MG63 (cell line): ENCODE data around the gene SORBS1. TPM values are rescaled to one million over a fixed set of nuclear protein-coding genes. Genes with fewer than 3 reads are reported as not detected.

Source experiments
- DNase-seq: peaks from one replicate; pipeline ENCODE4 v3.0.0-alpha.2; 2020
- H3K27me3 ChIP-seq: fragments of 250-450 bp; sonication (Bioruptor Pico); 2 replicates; pipeline ENCODE4 v1.5.1; 2020; ENCODE audit warnings: mild to moderate bottlenecking, moderate library complexity
- H3K36me3 ChIP-seq: fragments of 250-450 bp; sonication (Bioruptor Pico); 2 replicates; pipeline ENCODE4 v1.5.1; 2020; ENCODE audit warnings: mild to moderate bottlenecking, moderate library complexity
- H3K4me3 ChIP-seq: fragments of 250-450 bp; sonication (Bioruptor Pico); 2 replicates; pipeline ENCODE4 v1.5.1; 2020; ENCODE audit warnings: mild to moderate bottlenecking, moderate library complexity
- H3K9me3 ChIP-seq: fragments of 250-450 bp; sonication (Bioruptor Pico); 2 replicates; pipeline ENCODE4 v1.5.1; 2020; ENCODE audit warnings: mild to moderate bottlenecking, moderate library complexity
- total RNA-seq: library from RNA; depleted of rRNA; stranded (reverse); fragments of >200 nt; shearing (Covaris generic); gene quantifications from 2 replicates; pipeline ENCODE4 v1.2.3, GENCODE V29; 2014; ENCODE audit warnings: low replicate concordance

Gene SORBS1
- total RNA-seq, 1 experiment from 2014 or later: 0.03 TPM

DNA sequence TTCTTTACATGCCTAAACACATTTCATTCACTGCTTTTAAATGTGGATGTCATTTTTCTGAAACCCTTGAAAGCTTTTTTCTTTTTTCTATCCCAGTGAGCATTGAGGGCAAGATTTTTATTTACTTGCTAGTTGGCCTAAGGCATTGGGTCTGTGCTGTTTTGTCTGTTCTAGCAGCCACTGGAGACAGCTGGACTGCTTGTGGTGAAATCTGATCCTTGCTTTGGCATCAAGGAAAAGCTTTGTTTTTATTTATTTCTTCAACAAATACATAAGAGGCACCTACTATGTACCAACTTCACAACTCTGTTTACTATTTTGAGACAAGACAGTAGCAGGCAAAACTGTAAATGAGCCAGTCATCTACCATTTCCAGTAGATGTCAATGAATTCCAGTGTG lies 241.9 kb downstream of the SORBS1 start:
- Histone ChIP-seq H3K36me3 (no peaks in the 10 kb centered on the region), H3K9me3 (no peaks in the 10 kb centered on the region), H3K27me3 (no peaks in the 10 kb centered on the region), H3K4me3 (no peak overlapping the region)
- no peak for DNase-seq

DNA sequence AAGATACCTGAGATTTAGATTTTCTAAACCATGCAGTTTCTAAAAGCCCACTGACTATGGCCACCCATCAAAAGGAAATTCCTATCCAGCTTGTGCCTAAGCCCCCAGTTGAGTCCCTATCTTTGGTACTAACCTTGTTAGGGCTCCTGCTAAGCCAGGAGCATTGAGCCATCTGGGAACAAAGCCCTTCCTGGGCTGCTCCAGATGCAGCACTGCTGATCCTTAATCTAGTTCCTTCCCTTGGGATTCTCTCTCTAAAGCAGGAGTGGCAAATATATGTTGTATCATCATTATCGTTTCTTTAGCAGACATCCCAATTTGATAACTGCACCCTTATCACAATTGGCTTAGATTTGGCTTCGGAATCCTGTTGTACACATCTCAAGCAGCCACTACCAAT lies 245.7 kb downstream of the SORBS1 start:
- H3K9me3 ChIP-seq: no peaks in the 10 kb centered on the region
- no peak for DNase-seq
- H3K36me3 ChIP-seq: no peaks in the 10 kb centered on the region
- no peaks in the 10 kb centered on the region for H3K27me3 ChIP-seq
- H3K4me3 ChIP-seq: no peak overlapping the region

DNA sequence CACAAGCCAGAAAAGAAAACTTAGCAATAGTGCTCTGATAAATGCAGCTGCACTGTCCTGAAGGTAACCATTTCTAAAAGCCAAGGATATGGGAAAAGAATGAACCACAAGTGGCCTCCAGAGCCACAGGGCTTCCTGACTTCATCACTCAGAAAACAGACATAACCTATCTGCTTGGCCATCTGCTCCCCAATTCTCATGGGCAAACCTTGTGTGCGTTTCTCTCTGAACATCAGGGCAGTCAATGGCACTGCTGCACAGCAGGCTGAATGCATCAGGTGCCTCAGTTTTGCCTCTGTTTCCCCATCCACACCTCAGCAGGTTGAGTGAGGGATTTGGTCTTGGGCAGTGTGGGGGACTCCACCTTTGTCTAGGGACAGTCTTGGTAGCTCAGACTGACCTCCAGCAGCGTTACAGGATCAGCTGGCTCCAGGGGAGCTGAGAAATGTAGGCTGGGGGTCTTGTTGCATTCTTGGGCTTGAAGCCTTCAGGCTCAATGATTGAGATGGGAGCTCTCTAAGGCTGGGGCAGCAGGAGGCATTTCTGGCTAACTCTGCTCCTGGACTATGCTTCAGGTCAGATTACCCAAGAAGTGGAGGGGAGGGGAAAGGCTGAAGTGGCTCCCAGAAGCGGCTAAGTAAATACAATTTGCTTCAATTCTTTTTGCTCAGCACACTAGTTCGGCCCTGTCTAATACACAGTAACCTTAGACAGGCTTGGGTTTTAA lies 246.8 kb downstream of the SORBS1 start:
- no peaks in the 10 kb centered on the region for H3K27me3 ChIP-seq
- H3K9me3 ChIP-seq: no peaks in the 10 kb centered on the region
- no peak overlapping the region for H3K4me3 ChIP-seq
- H3K36me3 ChIP-seq: no peaks in the 10 kb centered on the region
- DNase-seq: no peak

DNA sequence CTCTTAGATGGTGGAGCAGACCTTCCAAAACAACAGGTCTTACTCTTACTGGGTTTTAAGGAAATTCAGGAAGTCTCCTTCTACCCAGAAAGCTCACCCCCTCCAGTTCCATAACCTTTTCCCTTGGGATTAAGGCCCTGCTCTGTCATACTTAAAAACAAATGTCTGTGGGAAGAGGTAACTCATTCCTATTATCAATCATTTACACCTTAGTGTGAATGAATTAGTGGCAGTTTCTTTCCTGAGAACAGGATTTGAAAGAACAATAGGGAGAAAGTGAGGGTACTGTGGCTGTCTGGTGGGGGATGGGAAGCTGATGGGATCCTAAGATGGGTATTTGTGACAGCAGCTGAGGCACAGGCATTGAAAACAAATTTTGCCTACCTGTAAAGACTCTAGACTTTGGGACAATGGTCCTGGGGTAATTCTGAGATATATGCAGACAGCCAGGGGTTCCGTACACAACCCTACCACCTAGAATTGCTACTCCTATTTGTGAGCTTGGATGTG lies 248.1 kb downstream of the SORBS1 start:
- no peaks in the 10 kb centered on the region for H3K36me3 ChIP-seq
- no peaks in the 10 kb centered on the region for H3K27me3 ChIP-seq
- no peak for DNase-seq
- H3K9me3 ChIP-seq: no peaks in the 10 kb centered on the region
- no peak overlapping the region for H3K4me3 ChIP-seq

DNA sequence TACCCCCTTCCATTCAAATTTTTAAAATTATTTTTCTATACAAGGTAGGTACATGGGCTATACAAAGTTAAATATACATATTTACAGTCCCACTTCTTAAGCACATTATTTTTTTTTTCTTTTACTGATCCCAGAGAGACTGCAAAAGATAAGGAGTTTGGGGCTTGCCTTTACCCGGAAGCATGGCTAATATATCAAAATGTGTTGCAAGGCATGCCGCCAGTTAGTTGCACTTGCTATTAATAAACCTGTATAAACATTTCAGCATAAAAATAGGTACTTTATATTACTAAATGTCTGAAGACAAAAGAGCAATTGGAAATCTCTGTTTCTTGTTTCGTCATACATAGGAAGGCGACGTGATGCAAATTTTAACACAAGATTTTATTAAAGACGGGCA lies 248.9 kb downstream of the SORBS1 start:
- H3K36me3 ChIP-seq: no peaks in the 10 kb centered on the region
- no peaks in the 10 kb centered on the region for H3K27me3 ChIP-seq
- no peak for DNase-seq
- H3K9me3 ChIP-seq: no peaks in the 10 kb centered on the region
- H3K4me3 ChIP-seq: no peak overlapping the region

DNA sequence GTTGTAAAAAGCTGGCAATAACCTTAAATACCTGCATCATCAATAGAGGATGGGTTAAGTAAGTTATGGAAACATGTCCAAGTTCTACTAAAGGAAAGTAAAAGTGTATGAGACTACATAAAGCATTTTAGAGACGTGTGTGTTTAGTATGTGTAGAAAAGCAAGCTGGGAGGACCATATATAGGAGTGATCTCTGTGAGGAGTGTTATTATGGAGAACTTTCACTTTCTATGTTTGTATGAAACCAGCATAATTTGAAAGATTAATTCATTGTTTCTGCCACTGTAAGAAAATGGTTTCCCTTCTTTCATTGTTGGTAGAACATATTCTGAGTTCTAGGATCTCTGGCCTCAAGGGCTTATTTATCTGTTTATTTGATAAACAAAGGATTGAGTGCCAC lies 251.2 kb downstream of the SORBS1 start:
- H3K9me3 ChIP-seq: no peaks in the 10 kb centered on the region
- H3K27me3 ChIP-seq: no peaks in the 10 kb centered on the region
- no peak for DNase-seq
- no peak overlapping the region for H3K4me3 ChIP-seq
- no peaks in the 10 kb centered on the region for H3K36me3 ChIP-seq

DNA sequence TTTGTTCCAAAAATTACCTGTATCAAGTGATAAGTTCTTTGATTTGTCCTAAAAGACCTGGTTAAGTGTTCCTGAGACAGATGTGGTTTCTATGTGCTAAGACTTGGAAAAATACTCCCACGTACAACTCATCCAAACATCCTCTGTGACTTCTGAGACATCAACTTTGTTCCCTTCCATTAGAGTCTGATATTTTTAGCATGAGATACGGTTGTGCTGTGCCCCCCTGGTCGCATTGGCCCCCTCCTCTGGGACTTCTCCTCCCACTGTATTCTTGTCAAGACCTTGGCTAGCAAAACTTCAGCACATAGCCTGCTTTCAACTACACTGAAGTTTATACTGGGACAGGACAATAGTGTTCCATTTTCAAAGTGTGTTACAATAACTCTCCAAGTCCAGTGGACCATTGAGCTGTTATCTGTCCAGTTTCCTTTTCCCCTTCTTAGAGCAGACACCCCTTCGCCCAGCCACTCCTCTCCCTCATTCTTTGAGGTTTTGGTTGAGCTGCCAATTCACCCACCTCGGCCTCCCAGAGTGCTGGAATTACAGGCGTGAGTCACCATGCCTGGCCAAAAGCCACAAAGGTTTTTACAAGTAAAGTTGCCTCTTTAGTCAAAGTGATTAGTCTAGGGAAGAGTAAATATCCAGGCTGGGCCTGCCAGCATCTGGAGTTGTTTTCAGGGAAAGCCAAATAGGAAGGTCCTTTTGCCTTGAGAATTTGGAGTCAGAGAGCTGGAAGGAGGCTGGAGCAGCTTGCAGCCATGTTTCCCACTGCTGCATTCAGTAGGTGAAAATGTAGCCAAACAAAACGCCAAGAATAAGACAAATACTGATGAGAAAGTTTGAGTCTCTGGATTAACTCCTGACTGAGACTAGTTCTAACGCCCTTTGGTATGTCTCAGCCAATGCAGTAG lies 252.5 kb downstream of the SORBS1 start:
- H3K9me3 ChIP-seq: no peaks in the 10 kb centered on the region
- peak; percentile 96 for DNase-seq
- H3K4me3 ChIP-seq: no peak overlapping the region
- H3K36me3 ChIP-seq: no peaks in the 10 kb centered on the region
- no peaks in the 10 kb centered on the region for H3K27me3 ChIP-seq

DNA sequence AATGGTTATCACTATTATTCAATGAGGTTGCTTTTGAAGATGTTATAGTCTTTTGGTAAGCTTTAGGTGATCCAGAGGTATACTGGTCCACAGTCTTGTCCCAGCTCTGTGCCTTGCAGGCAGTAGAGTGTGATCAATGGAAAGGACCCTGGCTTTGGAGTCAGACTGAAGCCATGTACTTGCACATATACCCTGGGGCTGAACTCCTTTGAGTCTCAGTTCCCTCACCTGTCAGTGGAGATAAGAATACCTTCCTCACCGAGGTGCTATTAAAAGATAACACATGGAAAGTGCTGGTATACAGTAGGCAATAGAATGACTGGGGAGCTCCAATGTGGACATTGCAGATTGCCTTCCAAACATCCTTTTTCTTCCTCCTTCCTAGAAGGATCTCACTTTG lies 254.3 kb downstream of the SORBS1 start:
- no peak overlapping the region for H3K4me3 ChIP-seq
- no peaks in the 10 kb centered on the region for H3K9me3 ChIP-seq
- no peaks in the 10 kb centered on the region for H3K36me3 ChIP-seq
- no peaks in the 10 kb centered on the region for H3K27me3 ChIP-seq
- DNase-seq: no peak

DNA sequence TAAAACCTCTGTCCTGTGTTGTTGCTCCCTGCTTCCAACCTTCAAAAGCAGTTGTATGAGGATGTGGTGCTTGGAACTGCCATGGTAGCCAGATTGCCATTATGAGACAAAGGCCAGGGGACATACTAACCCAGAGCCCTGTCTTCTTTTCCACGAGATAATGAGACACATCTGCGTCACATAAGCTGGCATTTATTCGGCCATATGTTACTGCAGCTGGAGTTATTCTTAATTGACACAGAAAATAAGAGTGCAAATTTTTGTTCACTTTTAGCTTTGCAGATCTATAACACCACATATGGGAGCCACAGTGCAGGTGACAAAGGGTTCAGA lies 254.9 kb downstream of the SORBS1 start:
- no peak overlapping the region for H3K4me3 ChIP-seq

DNA sequence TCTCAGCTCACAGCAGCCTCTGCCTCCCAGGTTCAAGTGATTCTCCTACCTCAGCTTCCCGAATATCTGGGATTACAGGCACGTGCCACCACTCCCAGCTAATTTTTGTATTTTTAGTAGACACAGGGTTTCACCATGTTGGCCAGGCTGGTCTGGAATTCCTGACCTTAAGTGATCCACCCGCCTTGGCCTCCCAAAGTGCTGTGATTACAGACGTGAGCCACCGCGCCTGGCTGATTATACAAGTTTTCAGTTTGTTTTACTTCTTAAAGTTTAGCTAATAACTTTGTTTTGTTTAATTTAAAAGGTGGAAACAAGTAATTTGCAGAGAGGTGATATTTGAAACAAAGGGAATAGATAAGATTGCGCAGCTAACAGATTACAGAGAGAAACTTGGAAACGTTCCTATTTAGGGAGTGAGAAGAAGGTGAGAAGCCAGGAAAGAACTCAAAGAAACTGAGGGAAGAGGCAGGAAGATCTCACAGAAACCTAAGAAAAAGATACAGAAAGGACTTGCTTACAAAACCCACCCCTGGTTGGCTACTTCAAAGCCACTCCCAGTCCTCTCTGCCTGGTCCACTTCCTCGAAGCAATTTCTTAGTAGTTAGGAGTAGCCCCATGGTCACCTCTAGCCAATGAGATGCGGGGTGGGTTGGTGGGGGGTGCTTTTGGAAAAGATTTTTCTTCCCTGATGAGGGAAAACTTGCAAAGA lies 255.4 kb downstream of the SORBS1 start:
- Histone ChIP-seq H3K27me3 (no peaks in the 10 kb centered on the region), H3K36me3 (no peaks in the 10 kb centered on the region), H3K9me3 (no peaks in the 10 kb centered on the region), H3K4me3 (no peak overlapping the region)
- no peak for DNase-seq

More for the DNA sequence above, 254.9 kb downstream of the SORBS1 start:
- Histone ChIP-seq H3K36me3 (no peaks in the 10 kb centered on the region), H3K9me3 (no peaks in the 10 kb centered on the region), H3K27me3 (no peaks in the 10 kb centered on the region)
- DNase-seq: no peak

DNA sequence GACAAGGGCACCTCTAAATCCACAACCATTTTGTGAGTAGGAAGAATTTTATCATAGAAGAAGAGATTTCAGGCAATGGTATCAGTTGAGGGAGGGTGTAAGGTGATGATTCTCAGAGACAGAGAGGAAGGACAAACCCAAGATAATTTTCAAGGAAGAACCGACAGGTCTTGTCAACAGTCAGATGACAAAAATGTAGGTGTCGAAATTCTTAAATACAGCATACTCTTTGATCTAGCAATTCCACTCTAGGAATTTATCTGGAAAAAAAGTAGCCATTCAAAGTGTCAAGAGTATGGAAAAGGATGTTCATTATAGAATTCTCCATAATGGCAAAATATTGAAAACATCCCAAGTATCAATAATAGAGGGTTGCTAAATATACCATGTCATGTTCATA lies 256.2 kb downstream of the SORBS1 start:
- H3K36me3 ChIP-seq: no peaks in the 10 kb centered on the region
- DNase-seq: no peak
- no peak overlapping the region for H3K4me3 ChIP-seq
- no peaks in the 10 kb centered on the region for H3K27me3 ChIP-seq
- no peaks in the 10 kb centered on the region for H3K9me3 ChIP-seq

DNA sequence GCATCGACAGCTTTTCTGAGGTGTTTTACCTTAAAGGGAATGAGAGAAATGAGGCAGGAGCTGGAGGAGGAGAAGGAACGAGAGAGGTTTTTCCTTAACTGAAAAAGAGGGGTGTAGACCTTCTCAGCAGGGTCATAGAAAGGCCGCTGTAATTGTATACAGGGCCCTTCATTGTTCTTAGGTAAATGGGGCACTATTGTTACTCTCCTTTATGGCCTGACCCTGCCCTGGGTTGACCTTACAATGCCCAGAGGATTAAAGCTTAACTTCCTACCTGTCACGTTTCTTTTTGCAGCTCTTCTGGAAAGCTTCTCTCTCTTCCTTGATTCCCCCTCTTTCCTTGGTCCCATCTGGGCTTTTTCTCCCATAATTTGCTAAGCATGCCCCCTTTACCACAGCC lies 256.7 kb downstream of the SORBS1 start:
- DNase-seq: no peak
- H3K9me3 ChIP-seq: no peaks in the 10 kb centered on the region
- H3K4me3 ChIP-seq: no peak overlapping the region
- no peaks in the 10 kb centered on the region for H3K36me3 ChIP-seq
- H3K27me3 ChIP-seq: no peaks in the 10 kb centered on the region

DNA sequence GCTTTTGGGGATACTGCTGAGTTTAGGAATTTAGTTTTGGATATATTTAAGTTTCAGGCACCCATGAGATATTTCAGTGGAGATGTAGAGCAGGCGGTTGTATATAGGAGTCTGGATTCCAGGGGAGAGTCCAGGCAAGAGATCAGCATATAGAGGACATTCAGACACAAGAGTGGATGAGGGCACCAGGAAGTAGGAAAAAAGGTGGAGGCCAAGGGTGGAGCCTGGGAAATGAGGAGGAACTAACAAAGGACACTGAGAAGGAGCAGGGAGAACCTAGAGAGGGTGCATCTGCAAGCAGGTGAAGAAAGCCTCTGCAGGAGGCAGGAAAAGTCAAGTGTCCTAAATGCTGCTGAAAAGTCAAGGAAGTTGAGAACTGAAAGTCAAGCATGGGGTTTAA lies 257.2 kb downstream of the SORBS1 start:
- H3K36me3 ChIP-seq: no peaks in the 10 kb centered on the region
- no peaks in the 10 kb centered on the region for H3K9me3 ChIP-seq
- no peak overlapping the region for H3K4me3 ChIP-seq
- no peaks in the 10 kb centered on the region for H3K27me3 ChIP-seq
- DNase-seq: no peak

DNA sequence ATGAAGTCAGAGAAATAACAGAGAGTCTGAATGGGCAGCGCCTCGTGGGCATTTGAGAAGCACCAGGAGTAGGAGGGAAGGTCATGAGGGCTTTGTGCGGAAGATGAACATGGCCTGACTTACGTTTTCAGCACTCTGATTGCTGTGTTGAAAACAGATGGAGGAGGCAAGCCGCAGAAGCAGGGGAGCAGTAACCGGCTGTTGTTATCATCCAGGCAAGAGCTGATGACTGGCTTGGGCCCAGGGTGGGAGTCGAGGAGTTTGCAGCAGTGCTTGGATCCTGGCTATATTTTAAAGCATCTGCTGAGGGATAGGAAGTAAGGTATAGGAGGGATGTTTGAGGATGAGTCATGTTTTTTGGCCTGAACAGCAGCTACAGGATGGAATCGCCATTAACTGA lies 257.6 kb downstream of the SORBS1 start:
- DNase-seq: no peak
- H3K27me3 ChIP-seq: no peaks in the 10 kb centered on the region

DNA sequence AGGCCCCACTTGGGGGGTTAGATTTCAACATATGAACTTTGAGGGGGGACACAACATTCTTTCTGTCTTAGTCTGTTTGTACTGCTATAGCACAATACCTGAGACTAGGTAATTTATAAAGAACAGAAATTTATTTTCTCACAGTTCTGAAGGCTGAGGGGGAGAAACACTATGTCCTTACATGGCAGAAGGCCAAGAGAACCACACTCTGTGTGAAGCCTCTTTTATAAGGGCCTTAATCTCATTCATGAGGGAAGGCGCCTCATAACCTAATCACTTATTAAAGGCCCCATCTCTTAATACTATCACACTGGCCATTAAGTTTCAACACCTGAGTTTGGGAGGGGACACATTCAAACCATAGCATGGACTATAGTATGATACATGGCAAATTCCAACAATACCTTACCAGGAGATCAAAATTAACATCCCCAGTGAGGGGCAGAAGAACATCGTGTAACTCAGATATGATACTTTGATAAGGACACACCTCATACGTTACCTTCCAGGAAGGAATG lies 261.1 kb downstream of the SORBS1 start:
- DNase-seq: no peak
- Histone ChIP-seq H3K9me3 (no peaks in the 10 kb centered on the region), H3K36me3 (no peaks in the 10 kb centered on the region), H3K4me3 (no peak overlapping the region), H3K27me3 (no peaks in the 10 kb centered on the region)

More for the DNA sequence above, 257.6 kb downstream of the SORBS1 start:
- Histone ChIP-seq H3K9me3 (no peaks in the 10 kb centered on the region), H3K4me3 (no peak overlapping the region), H3K36me3 (no peaks in the 10 kb centered on the region)

DNA sequence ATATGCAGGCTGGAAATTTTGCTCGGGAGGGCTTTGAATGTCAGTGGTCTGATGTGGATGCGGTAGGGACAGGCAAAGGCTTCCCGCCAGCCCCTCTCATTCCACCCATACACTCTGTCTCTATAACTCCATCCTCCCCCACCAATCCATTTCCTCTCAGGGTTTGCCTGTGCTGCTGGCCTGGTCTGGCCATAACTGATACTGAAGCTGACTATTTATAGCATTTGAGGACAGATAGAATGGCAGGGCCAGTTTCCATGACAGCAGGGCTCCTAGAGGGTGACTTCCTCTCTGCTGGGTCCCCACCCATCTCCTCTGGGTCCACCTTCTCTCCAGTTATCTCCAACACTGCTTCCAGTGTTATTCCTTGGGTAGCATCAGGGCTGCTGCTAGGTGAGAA lies 263.8 kb downstream of the SORBS1 start:
- Histone ChIP-seq H3K27me3 (no peaks in the 10 kb centered on the region), H3K36me3 (no peaks in the 10 kb centered on the region), H3K4me3 (no peak overlapping the region), H3K9me3 (no peaks in the 10 kb centered on the region)
- DNase-seq: no peak

DNA sequence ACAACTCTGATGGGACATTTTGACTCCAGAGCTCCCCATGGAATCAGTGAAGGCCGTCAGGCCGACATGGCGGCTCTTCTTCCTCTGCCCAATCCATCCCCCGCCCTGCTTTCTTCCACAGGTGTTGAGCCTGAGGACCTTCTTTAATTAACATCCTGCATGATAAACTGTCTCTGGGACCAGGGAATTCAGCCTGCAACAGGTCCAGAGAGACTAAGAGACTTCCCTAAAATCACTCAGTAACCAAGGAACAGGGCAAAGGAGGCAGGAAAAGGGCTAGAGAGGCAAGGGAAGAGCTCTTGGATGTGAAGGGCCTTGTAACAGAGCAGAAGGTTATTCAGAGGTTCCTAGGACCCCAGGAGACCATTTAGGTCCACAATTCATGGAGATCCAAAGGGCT lies 264.4 kb downstream of the SORBS1 start:
- no peaks in the 10 kb centered on the region for H3K36me3 ChIP-seq
- no peaks in the 10 kb centered on the region for H3K27me3 ChIP-seq
- no peak for DNase-seq
- H3K4me3 ChIP-seq: no peak overlapping the region
- H3K9me3 ChIP-seq: no peaks in the 10 kb centered on the region
